Ovary (tissue), 9 donors: Measurements from ENCODE around the gene AGL. TPM values are rescaled to one million over a fixed set of nuclear protein-coding genes. Genes with fewer than 3 reads are reported as not detected.

ENCODE experiments used
- DNase-seq, 5 donors: peaks; one replicate each; pipeline ENCODE4 v3.0.0-alpha.2; 2019 to 2020
- H3K27ac ChIP-seq, 2 donors: fragments of 200-600 bp; one replicate each; pipeline versions ENCODE4 v1.5.1 to v1.8.0; 2019 to 2022
- H3K27me3 ChIP-seq: fragments of 200-600 bp; one replicate; pipeline ENCODE4 v1.8.0; 2022
- H3K36me3 ChIP-seq: fragments of 200-600 bp; sonication (generic); one replicate; pipeline ENCODE4 v1.5.1; 2019
- H3K4me1 ChIP-seq: one replicate; pipeline ENCODE4 v1.8.1; 2013; ENCODE audit warnings: mild to moderate bottlenecking, moderate library complexity; ENCODE audit not compliant: insufficient read depth
- H3K4me3 ChIP-seq: fragments of 200-600 bp; sonication (generic); one replicate; pipeline ENCODE4 v1.5.1; 2017
- H3K9me3 ChIP-seq, 2 donors: fragments of 200-600 bp in 1 of 2; sonication (generic) in 1 of 2; one replicate each; pipeline versions ENCODE4 v1.5.1 to v1.8.1; 2013 to 2019; ENCODE audit warnings: mild to moderate bottlenecking in 1 of 2, moderate library complexity in 1 of 2
- CTCF ChIP-seq, 3 donors: fragments of 450-650 bp in 2 of 3; fragments of 200-600 bp in 1 of 3; IDR thresholded peaks; one replicate each; pipeline versions ENCODE4 v1.5.1 to v1.8.0; 2016 to 2022; ENCODE audit warnings: antibody characterized with exemption in 3 of 3, mild to moderate bottlenecking in 1 of 3
- EP300 ChIP-seq: sonication (generic); formaldehyde crosslinking; IDR thresholded peaks from one replicate; pipeline ENCODE4 v1.6.1; 2017; ENCODE audit warnings: antibody characterized with exemption
- POLR2A ChIP-seq: fragments of 450-650 bp; IDR thresholded peaks from one replicate; pipeline ENCODE4 v1.6.1; 2017; ENCODE audit warnings: antibody characterized with exemption, mild to moderate bottlenecking, moderate library complexity
- WGBS, 3 donors: extraction: QIAGEN DNeasy Blood & Tissue Kit in 1 of 3; methylation state at CpG; one replicate each; pipeline versions ENCODE4 v1.1.5 to v1.1.7; 2013 to 2017; 5-methylcytosine and 5-hydroxymethylcytosine counted together
- intact Hi-C, 4 donors: fragments of 100-400 bp; cut with DNase I; formaldehyde crosslinking; loops; one replicate each; pipeline versions ENCODE4 v1.11.0 to v1.15.1; 2022 to 2023
- polyA plus RNA-seq, 2 donors: library from polyadenylated mRNA; stranded (reverse); fragments of 200-250 nt in 1 of 2; fragments of 350-450 nt in 1 of 2; fragmentation: Illumina TruSeq in 1 of 2; extraction: RNeasy Lipid Tissue Mini Kit (QIAGEN cat#74804) in 1 of 2; gene quantifications; one replicate each; pipeline ENCODE4 v1.2.3, GENCODE V29; 2013 to 2014
- total RNA-seq, 7 donors: library from RNA; depleted of rRNA in 2 of 7; stranded (reverse); fragments of >200 nt in 2 of 7; fragmentation: NEBNext Ultra II Directional in 3 of 7; extraction: Animal tissue kit (Norgen Biotek cat#: 25700) in 3 of 7; gene quantifications; one replicate each; pipeline versions ENCODE4 v1.1.0 to v1.2.4, GENCODE V29; 2016 to 2023
- donor health status: DM: no; HTN: no; CAD: no; lungs with moderate emphysema.
- donor health status: DM: no; HTN: no; CAD: no.
- donor health status: Bipolar disorder and iron deficiency.
- donor health status: DM: yes; HTN: yes; CAD: no.
- donor health status: DM: no; HTN: no; CAD: no.
- donor health status: DM: yes; HTN: yes; CAD: no.

The AGL gene
- total and polyA plus RNA-seq, 9 donors = 4.1 to 13.8 (median 10.5) TPM

- H3K27me3 ChIP-seq = no peaks in the 10 kb centered on the region
- H3K9me3 ChIP-seq = no peaks in the 10 kb centered on the region
- no peaks in the 10 kb centered on the region for H3K36me3 ChIP-seq
- no peaks in the 10 kb centered on the region for H3K4me1 ChIP-seq
- intact Hi-C loops = no loop called here
- no peak for TF ChIP-seq POLR2A
- no peak for DNase-seq
- no peak overlapping the region for H3K27ac ChIP-seq
- no peak overlapping the region for H3K4me3 ChIP-seq
These were observed 56.4 kb downstream of the AGL start for GRCh38 chr1:99906535-99906934.

- no peaks in the 10 kb centered on the region for H3K9me3 ChIP-seq
- no peaks in the 10 kb centered on the region for H3K27me3 ChIP-seq
- no peak for DNase-seq
- H3K4me1 ChIP-seq = no peaks in the 10 kb centered on the region
- 85 to 96% (median 88%) methylated on average over 3 of the region's 3 CpGs for WGBS, 3 donors
- intact Hi-C loops = no loop called here
- H3K4me3 ChIP-seq = no peak overlapping the region
- H3K36me3 ChIP-seq = no peaks in the 10 kb centered on the region
- no peak overlapping the region for H3K27ac ChIP-seq
- no peak for TF ChIP-seq POLR2A
- TF ChIP-seq EP300 = no peak
- no peak for TF ChIP-seq CTCF (IDR thresholded peaks at IDR 0.05)
These were observed 67.1 kb downstream of the AGL start for GRCh38 chr1:99917214-99917613.

GRCh38 chr1:99919220-99919619 is 69.1 kb downstream of the AGL start:
- DNase-seq = no peak
- Histone ChIP-seq H3K27me3 (no peaks in the 10 kb centered on the region), H3K9me3 (no peaks in the 10 kb centered on the region), H3K4me1 (no peaks in the 10 kb centered on the region), H3K36me3 (no peaks in the 10 kb centered on the region), H3K27ac (no peak overlapping the region), H3K4me3 (no peak overlapping the region)
- intact Hi-C loops = no loop called here
- TF ChIP-seq CTCF (IDR thresholded peaks at IDR 0.05) (no peak), EP300 (no peak), POLR2A (no peak)
- WGBS, 3 donors = 97 to 100% (median 98%) methylated on average over 1 of the region's 1 CpG

GRCh38 chr1:99934801-99935200 is 84.6 kb downstream of the AGL start:
- H3K36me3 ChIP-seq = no peaks in the 10 kb centered on the region
- no peak for TF ChIP-seq CTCF (IDR thresholded peaks at IDR 0.05)
- no peaks in the 10 kb centered on the region for H3K4me1 ChIP-seq
- no peak overlapping the region for H3K4me3 ChIP-seq
- DNase-seq = no peak
- H3K9me3 ChIP-seq = no peaks in the 10 kb centered on the region
- no peak overlapping the region for H3K27ac ChIP-seq
- no peaks in the 10 kb centered on the region for H3K27me3 ChIP-seq
- intact Hi-C loops = no loop called here

- Histone ChIP-seq H3K27me3 (no peaks in the 10 kb centered on the region), H3K27ac (no peak overlapping the region), H3K4me1 (no peaks in the 10 kb centered on the region), H3K4me3 (no peak overlapping the region), H3K9me3 (no peaks in the 10 kb centered on the region), H3K36me3 (no peaks in the 10 kb centered on the region)
- 88 to 92% (median 92%) methylated on average over 1 of the region's 1 CpG for WGBS, 3 donors
- DNase-seq = no peak
- TF ChIP-seq POLR2A (no peak), CTCF (IDR thresholded peaks at IDR 0.05) (no peak), EP300 (no peak)
- intact Hi-C loops = no loop called here
These were observed 85.4 kb downstream of the AGL start for GRCh38 chr1:99935534-99935933.
